Rectal smooth muscle tissue (tissue), 1 donor: ENCODE results near the gene IRF2.

Experiments used
- H3K27ac ChIP-seq: one replicate; pipeline ENCODE4 v1.7.0; 2013; ENCODE audit warnings: low read depth, low read length, inconsistent platforms
- H3K27me3 ChIP-seq: one replicate; pipeline ENCODE4 v1.7.0; 2013; ENCODE audit warnings: low read length; ENCODE audit not compliant: control insufficient read depth, insufficient read depth
- H3K36me3 ChIP-seq: one replicate; pipeline ENCODE4 v1.7.0; 2013; ENCODE audit warnings: low read length; ENCODE audit not compliant: control insufficient read depth, insufficient read depth
- H3K4me1 ChIP-seq: one replicate; pipeline ENCODE4 v1.7.0; 2013; ENCODE audit warnings: low read length; ENCODE audit not compliant: control insufficient read depth, insufficient read depth
- H3K4me3 ChIP-seq: one replicate; pipeline ENCODE4 v1.7.0; 2013; ENCODE audit warnings: low read length
- H3K9ac ChIP-seq: one replicate; pipeline ENCODE4 v1.7.0; 2013; ENCODE audit warnings: low read length

IRF2 gene

DNA sequence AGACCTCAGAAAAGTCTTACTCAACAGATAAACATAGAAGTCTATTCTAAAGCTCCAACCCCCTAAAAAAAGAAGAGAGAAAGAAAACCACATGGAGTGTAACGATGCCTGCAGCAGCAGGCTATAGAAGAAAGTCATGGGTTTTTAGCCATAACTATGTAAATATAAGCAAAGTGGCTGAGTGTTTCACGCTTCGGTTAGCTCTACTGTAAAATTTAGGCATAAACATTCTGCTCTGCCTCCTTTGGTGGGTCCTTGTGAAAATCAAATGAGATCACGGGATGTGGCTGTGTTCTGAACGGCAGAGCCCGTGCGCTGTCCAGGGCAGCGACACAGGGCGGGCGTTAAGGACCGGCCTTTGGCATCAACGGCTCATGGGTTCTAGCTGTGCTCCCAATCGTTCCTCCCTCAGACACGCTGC is 78.4 kb downstream of the IRF2 start:
- Histone ChIP-seq H3K4me3 (no peak overlapping the region), H3K9ac (no peak overlapping the region), H3K36me3 (peaks cover 41% of the 10 kb centered on the region), H3K27me3 (no peaks in the 10 kb centered on the region), H3K27ac (no peak overlapping the region), H3K4me1 (no peaks in the 10 kb centered on the region)

DNA sequence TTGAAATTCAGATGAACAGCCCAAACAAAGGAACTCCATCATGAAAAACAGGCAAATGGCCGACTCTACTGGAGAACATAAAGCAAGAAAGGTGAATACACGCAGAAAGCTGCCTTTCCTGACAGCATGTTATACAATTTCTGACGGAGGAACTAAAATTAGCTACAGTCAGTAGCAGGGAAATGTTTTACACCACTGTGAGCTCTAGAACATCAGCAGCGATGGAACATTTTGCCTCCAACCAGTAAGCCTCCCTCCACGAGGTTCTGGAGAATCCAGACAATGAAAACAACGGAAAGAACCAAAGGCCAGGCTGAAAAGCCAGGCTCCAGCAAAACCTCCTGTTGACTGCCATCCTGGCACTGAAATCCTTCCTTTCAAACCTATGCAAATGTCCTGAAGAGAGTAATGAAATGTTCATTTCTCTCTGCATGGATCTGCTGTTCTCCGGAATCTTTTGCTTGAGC is 78.9 kb downstream of the IRF2 start:
- H3K9ac ChIP-seq = no peak overlapping the region
- no peak overlapping the region for H3K27ac ChIP-seq
- no peak overlapping the region for H3K4me3 ChIP-seq
- no peaks in the 10 kb centered on the region for H3K27me3 ChIP-seq
- peaks cover 36% of the 10 kb centered on the region for H3K36me3 ChIP-seq
- no peaks in the 10 kb centered on the region for H3K4me1 ChIP-seq

- H3K36me3 ChIP-seq = peaks cover 38% of the 10 kb centered on the region
- H3K4me1 ChIP-seq = no peaks in the 10 kb centered on the region
- no peak overlapping the region for H3K4me3 ChIP-seq
- H3K27ac ChIP-seq = no peak overlapping the region
- no peak overlapping the region for H3K9ac ChIP-seq
- H3K27me3 ChIP-seq = no peaks in the 10 kb centered on the region
These were observed 81.4 kb downstream of the IRF2 start for GRCh38 chr4:184392748-184393559.

DNA sequence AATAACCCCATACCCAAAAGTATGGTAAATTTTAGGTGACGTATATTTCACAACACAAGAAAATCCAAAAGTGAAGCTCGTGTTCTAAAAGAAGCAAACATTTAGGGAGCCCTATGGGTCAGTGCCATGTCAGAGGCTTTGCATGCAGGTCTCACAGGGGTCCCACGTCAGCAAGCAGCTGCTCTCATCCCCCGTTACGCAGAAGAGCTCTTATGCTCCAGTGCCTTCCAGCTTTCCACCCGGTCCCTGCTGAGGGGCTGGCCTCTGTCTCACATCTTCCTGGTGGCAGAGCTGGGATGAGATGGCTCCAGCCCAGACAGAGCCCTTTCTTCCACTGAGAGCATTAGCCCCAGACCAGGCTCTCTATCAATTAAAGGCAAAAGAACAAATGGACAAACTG is 82.0 kb downstream of the IRF2 start:
- H3K27me3 ChIP-seq = no peaks in the 10 kb centered on the region
- no peak overlapping the region for H3K9ac ChIP-seq
- H3K4me1 ChIP-seq = no peaks in the 10 kb centered on the region
- no peak overlapping the region for H3K27ac ChIP-seq
- peaks cover 34% of the 10 kb centered on the region for H3K36me3 ChIP-seq
- no peak overlapping the region for H3K4me3 ChIP-seq

GRCh38 chr4:184389978-184390900 is 84.1 kb downstream of the IRF2 start:
- Histone ChIP-seq H3K9ac (no peak overlapping the region), H3K27ac (no peak overlapping the region), H3K36me3 (peaks cover 25% of the 10 kb centered on the region), H3K4me3 (no peak overlapping the region), H3K4me1 (peaks cover under 1% of the 10 kb centered on the region), H3K27me3 (no peaks in the 10 kb centered on the region)

DNA sequence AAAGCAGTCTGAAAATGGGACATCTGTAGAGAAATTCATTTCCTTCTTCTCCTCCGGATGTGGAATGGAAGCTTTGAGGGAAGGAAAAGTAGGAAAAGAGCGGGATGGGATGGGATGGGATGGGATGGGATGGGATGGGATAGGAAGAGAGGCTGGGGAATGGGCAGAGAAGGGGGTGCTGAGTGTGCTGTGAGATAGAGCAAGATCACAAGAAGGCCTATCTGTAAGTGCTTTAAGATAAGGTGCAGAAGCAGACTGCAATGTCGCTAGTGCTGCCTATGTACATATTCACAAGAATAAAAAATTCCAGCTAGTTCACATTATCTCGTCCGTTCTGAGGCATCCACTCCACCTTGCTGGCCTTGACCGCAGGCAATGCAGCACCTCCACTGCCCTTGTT is 86.2 kb downstream of the IRF2 start:
- peaks cover 20% of the 10 kb centered on the region for H3K36me3 ChIP-seq
- peaks cover 12% of the 10 kb centered on the region for H3K4me1 ChIP-seq
- no peak overlapping the region for H3K27ac ChIP-seq
- no peak overlapping the region for H3K9ac ChIP-seq
- no peaks in the 10 kb centered on the region for H3K27me3 ChIP-seq
- no peak overlapping the region for H3K4me3 ChIP-seq

- no peak overlapping the region for H3K9ac ChIP-seq
- peaks cover 12% of the 10 kb centered on the region for H3K4me1 ChIP-seq
- no peak overlapping the region for H3K27ac ChIP-seq
- no peak overlapping the region for H3K4me3 ChIP-seq
- peaks cover 20% of the 10 kb centered on the region for H3K36me3 ChIP-seq
- no peaks in the 10 kb centered on the region for H3K27me3 ChIP-seq
These were observed 87.0 kb downstream of the IRF2 start for GRCh38 chr4:184387351-184387750.

DNA sequence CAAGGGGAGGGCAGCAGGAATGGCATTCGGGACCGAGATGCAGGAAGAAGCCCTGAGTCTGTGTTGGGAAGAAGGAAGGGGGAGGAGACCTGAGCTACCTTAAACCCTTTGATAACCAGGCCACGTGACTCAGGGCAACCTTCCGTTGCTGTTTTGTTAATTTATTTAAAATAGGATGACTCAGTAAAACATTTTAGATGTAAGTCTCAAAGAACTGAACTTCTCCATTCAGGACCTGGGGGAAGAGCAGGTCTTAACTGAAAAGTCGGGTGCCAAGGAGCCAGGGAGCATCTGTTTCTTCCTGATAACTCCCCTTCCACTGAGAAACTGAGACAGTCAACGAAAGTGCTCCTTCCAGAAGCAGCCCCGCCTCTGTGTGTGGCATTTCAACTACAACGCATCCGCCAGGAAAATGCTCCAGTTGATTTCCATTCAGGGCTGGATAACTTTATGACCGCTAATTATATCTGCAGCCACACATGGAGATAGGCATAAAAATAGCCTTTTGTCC is 88.0 kb downstream of the IRF2 start:
- Histone ChIP-seq H3K4me3 (no peak overlapping the region), H3K9ac (peak overlapping the region; percentile 16), H3K36me3 (peaks cover 15% of the 10 kb centered on the region), H3K27ac (no peak overlapping the region), H3K27me3 (no peaks in the 10 kb centered on the region), H3K4me1 (peaks cover 12% of the 10 kb centered on the region)

- H3K4me3 ChIP-seq = no peak overlapping the region
- peak overlapping the region; percentile 16 for H3K9ac ChIP-seq
- peaks cover 11% of the 10 kb centered on the region for H3K36me3 ChIP-seq
- H3K4me1 ChIP-seq = peaks cover 12% of the 10 kb centered on the region
- H3K27me3 ChIP-seq = no peaks in the 10 kb centered on the region
- peak overlapping the region; percentile 12 for H3K27ac ChIP-seq
These were observed 88.6 kb downstream of the IRF2 start for GRCh38 chr4:184385705-184386141.

- Histone ChIP-seq H3K27me3 (no peaks in the 10 kb centered on the region), H3K27ac (no peak overlapping the region), H3K36me3 (peaks cover 6% of the 10 kb centered on the region), H3K4me3 (no peak overlapping the region), H3K4me1 (peaks cover 12% of the 10 kb centered on the region), H3K9ac (no peak overlapping the region)
These were observed 89.4 kb downstream of the IRF2 start for GRCh38 chr4:184384810-184385557.

DNA sequence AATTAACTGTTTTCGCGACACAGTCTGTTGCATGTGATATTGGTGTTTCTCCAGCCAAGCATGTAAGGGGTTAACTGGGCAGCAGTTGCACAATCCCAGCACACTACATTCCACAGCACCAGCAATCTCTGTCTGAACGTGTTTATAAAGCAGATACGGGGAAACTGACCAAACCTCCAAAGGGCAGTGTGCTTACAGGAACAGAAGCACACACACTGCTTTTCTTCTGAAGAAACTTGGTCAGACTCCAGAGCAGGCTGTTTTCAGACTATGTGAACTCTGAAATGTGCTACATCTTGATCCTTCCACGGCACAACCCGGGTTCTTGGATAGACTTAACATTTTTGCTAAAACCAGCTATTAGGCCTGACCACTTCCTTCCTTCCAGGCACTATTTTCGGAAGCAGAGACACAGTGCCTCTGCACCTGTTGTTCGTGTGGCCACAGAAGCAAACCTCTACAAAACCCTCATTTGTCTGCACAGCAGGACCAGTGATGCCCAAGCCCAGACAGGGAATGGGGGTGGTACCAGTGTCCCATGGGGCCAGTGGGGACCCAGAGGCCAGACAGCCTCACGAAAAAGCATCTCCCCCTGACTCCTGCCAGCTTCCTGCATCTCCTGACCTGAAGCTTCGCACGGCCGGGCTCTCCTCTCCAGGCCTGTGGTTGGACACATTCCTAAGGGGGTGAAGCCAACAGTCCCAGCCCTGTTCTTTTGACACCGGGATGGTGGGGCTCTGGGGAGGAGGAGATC is 90.1 kb downstream of the IRF2 start:
- peaks cover 4% of the 10 kb centered on the region for H3K36me3 ChIP-seq
- H3K27me3 ChIP-seq = no peaks in the 10 kb centered on the region
- H3K4me3 ChIP-seq = peak overlapping the region; percentile 32
- peaks cover 12% of the 10 kb centered on the region for H3K4me1 ChIP-seq
- peak overlapping the region; percentile 18 for H3K27ac ChIP-seq
- no peak overlapping the region for H3K9ac ChIP-seq
